IMR-90 (cell line): ENCODE results near the gene EHBP1. TPM values are rescaled to one million over a fixed set of nuclear protein-coding genes. Genes with fewer than 3 reads are reported as not detected.

Experiments used
- ATAC-seq: fragments of 200-7000 bp; cut with Tn5 transposase; 2 replicates; pipeline ENCODE4 v1.9.1; 2020; ENCODE audit warnings: low read depth, mild to moderate bottlenecking, moderate library complexity
- BruUV-seq: library from RNA; stranded (reverse); fragments of 400-500 nt; replicated peaks from 2 replicates; lab custom pipeline; 2021; lab: Mats Ljungman, UMichigan
- CTCF ChIA-PET: fragments of 300-600 bp; formaldehyde crosslinking; extraction: SDS; loops from one replicate; lab custom pipeline; 2021; ENCODE audit warnings: antibody characterized with exemption; lab: Yijun Ruan, JAX
- POLR2A ChIA-PET: fragments of 300-600 bp; sonication (Branson Sonifier 250); formaldehyde crosslinking; loops from one replicate; lab custom pipeline; 2022; ENCODE audit warnings: antibody characterized with exemption; ENCODE audit not compliant: unreplicated experiment; lab: Charles Lee
- DNase-seq: peaks from one replicate; pipeline ENCODE4 v3.0.0; 2013
- H2AFZ ChIP-seq: replicated peaks from 2 replicates; pipeline ENCODE3; 2013; ENCODE audit warnings: low read length, mild to moderate bottlenecking; ENCODE audit not compliant: poor library complexity
- H2AK5ac ChIP-seq: 2 replicates; pipeline ENCODE4 v1.6.1; 2013; ENCODE audit warnings: low read depth, low read length, inconsistent platforms
- H2AK9ac ChIP-seq: replicated peaks from 2 replicates; pipeline ENCODE3; 2013; ENCODE audit warnings: mild to moderate bottlenecking, low read depth, low read length, moderate library complexity; ENCODE audit not compliant: poor library complexity
- H2BK120ac ChIP-seq: 2 replicates; pipeline ENCODE4 v1.6.1; 2013; ENCODE audit warnings: low read depth, low read length, inconsistent platforms
- H2BK15ac ChIP-seq: 3 replicates; pipeline ENCODE4 v1.6.1; 2013; ENCODE audit warnings: low read depth, low read length, inconsistent platforms
- H2BK20ac ChIP-seq: 2 replicates; pipeline ENCODE4 v1.6.1; 2013; ENCODE audit warnings: low read depth, mild to moderate bottlenecking, inconsistent platforms, low read length, moderate library complexity
- H2BK5ac ChIP-seq: 2 replicates; pipeline ENCODE4 v1.6.1; 2013; ENCODE audit warnings: mild to moderate bottlenecking, low read depth, low read length, inconsistent platforms; ENCODE audit not compliant: poor library complexity, severe bottlenecking
- H3K14ac ChIP-seq: replicated peaks from 2 replicates; pipeline ENCODE4 v1.6.1; 2013; ENCODE audit warnings: low read depth, low read length, inconsistent platforms
- H3K18ac ChIP-seq: 2 replicates; pipeline ENCODE4 v1.6.1; 2013; ENCODE audit warnings: low read depth, low read length, control low read depth
- H3K23ac ChIP-seq: 2 replicates; pipeline ENCODE4 v1.6.1; 2013; ENCODE audit warnings: low read depth, low read length, inconsistent platforms
- H3K27ac ChIP-seq: 2 replicates; pipeline ENCODE4 v1.5.1; 2013; ENCODE audit warnings: mild to moderate bottlenecking, control low read depth, low read length; ENCODE audit not compliant: insufficient read depth
- H3K27me3 ChIP-seq: 2 replicates; pipeline ENCODE4 v1.6.1; 2013; ENCODE audit warnings: low read length; ENCODE audit not compliant: control insufficient read depth, insufficient read depth
- H3K36me3 ChIP-seq: 2 replicates; pipeline ENCODE4 v1.6.1; 2013; ENCODE audit warnings: low read length, mixed read lengths; ENCODE audit not compliant: control insufficient read depth, insufficient read depth
- H3K4ac ChIP-seq: 2 replicates; pipeline ENCODE4 v1.6.1; 2013; ENCODE audit warnings: low read depth, low read length, inconsistent platforms
- H3K4me1 ChIP-seq: 2 replicates; pipeline ENCODE4 v1.6.1; 2013; ENCODE audit warnings: low read length, mixed read lengths; ENCODE audit not compliant: control insufficient read depth, insufficient read depth
- H3K4me2 ChIP-seq: 2 replicates; pipeline ENCODE4 v1.6.1; 2013; ENCODE audit warnings: low read depth, mild to moderate bottlenecking, control low read depth, low read length, moderate library complexity
- H3K4me3 ChIP-seq: 2 replicates; pipeline ENCODE4 v1.5.1; 2013; ENCODE audit warnings: low read depth, mild to moderate bottlenecking, control low read depth, low read length, moderate library complexity; ENCODE audit not compliant: insufficient read depth
- H3K56ac ChIP-seq: 2 replicates; pipeline ENCODE4 v1.6.1; 2013; ENCODE audit warnings: low read length, inconsistent platforms; ENCODE audit not compliant: insufficient read depth; ENCODE audit errors: extremely low read depth
- H3K79me1 ChIP-seq, 2 experiments: 2 replicates each; pipeline ENCODE4 v1.6.1; 2013; ENCODE audit warnings: low read length in 2 of 2, inconsistent platforms in 1 of 2, low read depth in 1 of 2
- H3K9ac ChIP-seq: 2 replicates; pipeline ENCODE4 v1.6.1; 2013; ENCODE audit warnings: low read depth, low read length, control low read depth
- H3K9me1 ChIP-seq: 2 replicates; pipeline ENCODE4 v1.6.1; 2013; ENCODE audit warnings: low read length, inconsistent platforms; ENCODE audit not compliant: insufficient read depth
- H3K9me3 ChIP-seq: 2 replicates; pipeline ENCODE4 v1.6.1; 2013; ENCODE audit warnings: low read length; ENCODE audit not compliant: control insufficient read depth, insufficient read depth
- H4K20me1 ChIP-seq: 2 replicates; pipeline ENCODE4 v1.6.1; 2013; ENCODE audit warnings: low read length, inconsistent platforms; ENCODE audit not compliant: insufficient read depth
- H4K5ac ChIP-seq: 2 replicates; pipeline ENCODE4 v1.6.1; 2013; ENCODE audit warnings: mild to moderate bottlenecking, low read depth, low read length, control low read depth
- H4K8ac ChIP-seq, 2 experiments: 2 replicates each; pipeline ENCODE4 v1.6.1; 2013; ENCODE audit warnings: low read depth in 2 of 2, low read length in 2 of 2, control low read depth in 1 of 2, inconsistent platforms in 1 of 2
- H4K91ac ChIP-seq: 2 replicates; pipeline ENCODE4 v1.6.1; 2013; ENCODE audit warnings: low read depth, low read length, inconsistent platforms; ENCODE audit not compliant: insufficient read depth
- BHLHE40 ChIP-seq: fragments of 150-350 bp; IDR thresholded peaks from 2 replicates; pipeline ENCODE4 v1.6.1; 2016; ENCODE audit warnings: mild to moderate bottlenecking, low read depth, low read length
- CHD1 ChIP-seq: IDR thresholded peaks from 2 replicates; pipeline ENCODE4 v1.6.1; 2012; ENCODE audit warnings: low read depth, low read length, improper control_type of control experiment
- CTCF ChIP-seq: conservative IDR thresholded peaks from 2 replicates; pipeline ENCODE4 v1.5.1; 2012; ENCODE audit warnings: mild to moderate bottlenecking, low read depth, low read length, improper control_type of control experiment
- ELK1 ChIP-seq: fragments of 150-350 bp; IDR thresholded peaks from 2 replicates; pipeline ENCODE4 v1.6.1; 2016; ENCODE audit warnings: low read depth, mild to moderate bottlenecking, low read length, moderate library complexity, borderline replicate concordance
- FOS ChIP-seq: fragments of 150-350 bp; IDR thresholded peaks from 2 replicates; pipeline ENCODE4 v1.6.1; 2016; ENCODE audit warnings: low read depth, low read length
- MAZ ChIP-seq: IDR thresholded peaks from 2 replicates; pipeline ENCODE4 v1.6.1; 2012; ENCODE audit warnings: low read depth, mild to moderate bottlenecking, low read length, improper control_type of control experiment, moderate library complexity, borderline replicate concordance
- POLR2A ChIP-seq: IDR thresholded peaks from 2 replicates; pipeline ENCODE4 v1.6.1; 2012; ENCODE audit warnings: mild to moderate bottlenecking, low read depth, low read length
- RAD21 ChIP-seq: IDR thresholded peaks from 2 replicates; pipeline ENCODE4 v1.6.1; 2012; ENCODE audit warnings: low read length, improper control_type of control experiment
- RCOR1 ChIP-seq: IDR thresholded peaks from 2 replicates; pipeline ENCODE4 v1.6.1; 2012; ENCODE audit warnings: mild to moderate bottlenecking, low read length, improper control_type of control experiment; ENCODE audit not compliant: insufficient replicate concordance
- SMC3 ChIP-seq: fragments of 150-350 bp; IDR thresholded peaks from 2 replicates; pipeline ENCODE4 v1.6.1; 2016; ENCODE audit warnings: low read depth, mild to moderate bottlenecking, antibody characterized with exemption, low read length, moderate library complexity
- USF2 ChIP-seq: fragments of 150-350 bp; IDR thresholded peaks from 2 replicates; pipeline ENCODE4 v1.6.1; 2017; ENCODE audit warnings: mild to moderate bottlenecking, antibody characterized with exemption, low read length, low read depth
- WGBS, 2 experiments: methylation state at CpG; one replicate each; pipeline versions ENCODE4 v1.1.5 to v1.1.7; 2013; ENCODE audit warnings: missing lambda C conversion rate in 2 of 2; ENCODE audit not compliant: insufficient read length in 1 of 2; ENCODE audit errors: extremely low coverage in 2 of 2; 5-methylcytosine and 5-hydroxymethylcytosine counted together
- dilution Hi-C: fragments of 300-500 bp; cut with HindIII; formaldehyde crosslinking; loops from one replicate; pipeline ENCODE4 v1.14.3; 2018; ENCODE audit warnings: low sequenced_read_pairs; ENCODE audit not compliant: unreplicated experiment
- in situ Hi-C: fragments of 300-500 bp; cut with MboI; formaldehyde crosslinking; loops from 3 replicates; pipeline ENCODE4 v1.14.3; 2019; ENCODE audit warnings: low sequenced_read_pairs, inconsistent platforms, mixed read lengths
- intact Hi-C: fragments of 100-400 bp; cut with micrococcal nuclease; formaldehyde crosslinking; loops from 2 replicates; pipeline ENCODE4 v1.10.0; 2022
- polyA plus RNA-seq, 3 experiments: library from polyadenylated mRNA; depleted of rRNA; stranded (reverse); fragments of >200 nt; gene quantifications; 2 replicates each; pipeline ENCODE4 v1.2.3, GENCODE V29; 2012; ENCODE audit warnings: low replicate concordance in 1 of 3
- total RNA-seq: library from RNA; depleted of rRNA; stranded (reverse); fragments of >200 nt; gene quantifications from 2 replicates; pipeline ENCODE4 v1.2.3, GENCODE V29; 2012

EHBP1 gene
- total and polyA plus RNA-seq, 2 of the 4 experiments (the other 2 are of a cell fraction), result 28.3 to 44.4 TPM

GRCh38 chr2:62881162-62881795, 175.8 kb downstream of the EHBP1 start:
- Histone ChIP-seq H3K14ac (no peak overlapping the region), H3K4me3 (no peak overlapping the region), H3K27ac (no peak overlapping the region), H3K4me1 (no peaks in the 10 kb centered on the region), H3K9me1 (no peaks in the 10 kb centered on the region), H3K9me3 (no peaks in the 10 kb centered on the region), H3K18ac (no peak overlapping the region), H3K79me1 (no peaks in the 10 kb centered on the region), H2BK20ac (no peak overlapping the region), H2AK5ac (no peak overlapping the region), H3K4me2 (no peak overlapping the region), H3K23ac (no peak overlapping the region), H4K20me1 (no peaks in the 10 kb centered on the region), H4K5ac (no peak overlapping the region), H2BK15ac (no peak overlapping the region), H4K8ac (no peak overlapping the region), H3K9ac (no peak overlapping the region), H3K56ac (no peak overlapping the region), H2BK120ac (no peak overlapping the region), H3K27me3 (no peaks in the 10 kb centered on the region), H2AFZ (no peak overlapping the region), H4K91ac (no peak overlapping the region), H3K36me3 (peaks cover 5% of the 10 kb centered on the region), H2BK5ac (no peak overlapping the region), H2AK9ac (no peak overlapping the region), H3K4ac (no peak overlapping the region)
- CTCF ChIA-PET, result no interaction called here
- DNase-seq, result no peak
- in situ Hi-C loops (no loop called here), dilution Hi-C loops (no loop called here), intact Hi-C loops (no loop called here)
- BruUV-seq, result no TSS peak
- no peak for TF ChIP-seq POLR2A
- no peak for TF ChIP-seq FOS
- TF ChIP-seq RCOR1, result no peak
- no peak for TF ChIP-seq ELK1
- TF ChIP-seq RAD21, result no peak
- TF ChIP-seq SMC3, result no peak
- TF ChIP-seq CHD1, result no peak
- TF ChIP-seq MAZ, result no peak
- TF ChIP-seq USF2, result no peak
- no peak for TF ChIP-seq CTCF
- no peak for TF ChIP-seq BHLHE40
- ATAC-seq, result no peak
- WGBS, 2 experiments, result no CpG with 5 or more reads among the region's 4 CpGs
- POLR2A ChIA-PET, result no interaction called here
